ENCODE results near the gene DNAJA1. TPM values are rescaled to one million over a fixed set of nuclear protein-coding genes. Genes with fewer than 3 reads are reported as not detected.

DNAJA1 gene
- total and polyA plus RNA-seq, 5 donors from 2014 or later, result 82.4 to 214 (median 104) TPM

DNA sequence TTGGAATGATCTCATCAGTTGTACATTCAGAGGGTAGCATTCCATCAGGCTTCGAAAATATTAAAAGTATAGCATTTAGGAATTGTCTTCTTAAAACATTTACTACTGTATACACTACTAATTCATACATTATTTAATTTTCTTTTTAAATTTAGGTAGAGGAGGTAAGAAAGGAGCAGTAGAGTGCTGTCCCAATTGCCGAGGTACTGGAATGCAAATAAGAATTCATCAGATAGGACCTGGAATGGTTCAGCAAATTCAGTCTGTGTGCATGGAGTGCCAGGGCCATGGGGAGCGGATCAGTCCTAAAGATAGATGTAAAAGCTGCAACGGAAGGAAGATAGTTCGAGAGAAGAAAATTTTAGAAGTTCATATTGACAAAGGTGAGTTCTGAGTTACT, 5.2 kb downstream of the DNAJA1 start:
- Histone ChIP-seq H3K36me3 (ENCODE audit: control insufficient read depth, insufficient read depth, low read length) (peaks cover 78% of the 10 kb centered on the region), H3K9me3 (ENCODE audit: control insufficient read depth in 2 of 2, low read length in 2 of 2) (no peaks in the 10 kb centered on the region), H3K27me3 (ENCODE audit: control insufficient read depth, insufficient read depth, low read length) (no peaks in the 10 kb centered on the region), H3K4me1 (ENCODE audit: control insufficient read depth, insufficient read depth, low read length, poor library complexity, severe bottlenecking) (peaks cover 53% of the 10 kb centered on the region), H3K27ac (ENCODE audit: insufficient read depth, low read length, poor library complexity, severe bottlenecking) (peak overlapping the region; percentile 18), H3K4me3 (ENCODE audit: low read depth, low read length) (peak overlapping the region; percentile 61)
- Mint-ChIP-seq H3K27me3 (no peaks in the 10 kb centered on the region), H3K9me3 (no peaks in the 10 kb centered on the region), H3K4me1 (peaks cover 53 to 66% (median 60%) of the 10 kb centered on the region in 4 donors), H3K27ac (no peak overlapping the region), H3K36me3 (peaks cover 53% of the 10 kb centered on the region), H3K4me3 (no peak overlapping the region)
- DNase-seq (no peak), ATAC-seq (ENCODE audit: low read depth in 2 of 2) (no peak)

DNA sequence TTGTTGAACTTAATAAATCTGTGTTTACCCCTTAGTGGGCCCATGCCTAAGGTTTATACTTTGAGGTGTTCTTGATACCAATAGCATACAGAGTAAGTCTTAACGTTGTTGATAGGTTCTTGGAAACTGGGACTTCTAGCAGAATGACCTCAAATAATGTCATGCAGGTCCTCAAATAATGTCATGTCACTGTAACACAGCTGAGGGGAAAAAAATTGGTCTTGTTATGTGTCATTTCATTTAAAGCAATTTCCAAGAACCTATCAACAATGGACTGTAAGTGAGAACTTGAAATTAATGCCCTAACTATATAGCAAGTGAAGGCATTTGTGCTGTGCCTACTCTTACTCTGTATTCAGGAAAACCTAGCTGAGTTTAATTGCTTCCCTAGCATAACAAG, 7.2 kb downstream of the DNAJA1 start:
- Mint-ChIP-seq H3K36me3 (peaks cover 57% of the 10 kb centered on the region), H3K4me3 (peak overlapping the region in 1 of 4 donors; percentile 37), H3K27ac (peak overlapping the region in 2 of 3 donors; percentile 2 to 6), H3K27me3 (no peaks in the 10 kb centered on the region), H3K4me1 (peaks cover 48 to 53% (median 51%) of the 10 kb centered on the region in 4 donors), H3K9me3 (no peaks in the 10 kb centered on the region)
- Histone ChIP-seq H3K4me1 (ENCODE audit: control insufficient read depth, insufficient read depth, low read length, poor library complexity, severe bottlenecking) (peaks cover 40% of the 10 kb centered on the region), H3K36me3 (ENCODE audit: control insufficient read depth, insufficient read depth, low read length) (peaks cover 91% of the 10 kb centered on the region), H3K4me3 (ENCODE audit: low read depth, low read length) (no peak overlapping the region), H3K9me3 (ENCODE audit: control insufficient read depth in 2 of 2, low read length in 2 of 2) (no peaks in the 10 kb centered on the region), H3K27ac (ENCODE audit: insufficient read depth, low read length, poor library complexity, severe bottlenecking) (no peak overlapping the region), H3K27me3 (ENCODE audit: control insufficient read depth, insufficient read depth, low read length) (no peaks in the 10 kb centered on the region)
- DNase-seq, result no peak
- no peak for ATAC-seq (ENCODE audit: low read depth in 2 of 2)

DNA sequence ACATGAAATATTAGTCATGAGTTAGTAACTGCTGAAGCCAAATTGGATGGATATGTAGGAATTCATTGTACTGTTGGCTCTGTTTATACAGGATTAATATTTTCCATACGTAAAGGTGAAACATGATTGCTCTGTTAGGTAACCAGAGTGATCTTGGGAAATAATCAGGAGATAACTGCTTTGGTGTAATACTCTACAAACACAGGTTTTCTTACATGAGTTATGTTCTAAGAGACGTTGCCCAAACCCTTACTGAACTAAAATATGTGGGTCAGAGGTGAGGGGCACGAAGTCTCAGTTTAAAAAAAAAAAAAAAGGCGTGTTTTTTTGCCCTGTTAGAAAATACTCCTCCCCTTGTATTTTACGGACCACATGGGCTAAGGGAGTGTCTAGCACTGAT, 7.8 kb downstream of the DNAJA1 start:
- H3K27me3 ChIP-seq (ENCODE audit: control insufficient read depth, insufficient read depth, low read length), result no peaks in the 10 kb centered on the region
- no peak overlapping the region for H3K4me3 ChIP-seq (ENCODE audit: low read depth, low read length)
- DNase-seq, result no peak
- peak overlapping the region; percentile 2 to 36 (median 6) for H3K27ac Mint-ChIP-seq
- H3K4me3 Mint-ChIP-seq, result peak overlapping the region in 1 of 4 donors; percentile 37
- H3K4me1 Mint-ChIP-seq, result peaks cover 47 to 48% (median 48%) of the 10 kb centered on the region in 4 donors
- H3K36me3 ChIP-seq (ENCODE audit: control insufficient read depth, insufficient read depth, low read length), result peaks cover 95% of the 10 kb centered on the region
- H3K9me3 Mint-ChIP-seq, result no peaks in the 10 kb centered on the region
- H3K4me1 ChIP-seq (ENCODE audit: control insufficient read depth, insufficient read depth, low read length, poor library complexity, severe bottlenecking), result peaks cover 34% of the 10 kb centered on the region
- H3K36me3 Mint-ChIP-seq, result peaks cover 57% of the 10 kb centered on the region
- no peaks in the 10 kb centered on the region for H3K9me3 ChIP-seq (ENCODE audit: control insufficient read depth in 2 of 2, low read length in 2 of 2)
- H3K27ac ChIP-seq (ENCODE audit: insufficient read depth, low read length, poor library complexity, severe bottlenecking), result no peak overlapping the region
- no peak for ATAC-seq (ENCODE audit: low read depth in 2 of 2)
- no peaks in the 10 kb centered on the region for H3K27me3 Mint-ChIP-seq

DNA sequence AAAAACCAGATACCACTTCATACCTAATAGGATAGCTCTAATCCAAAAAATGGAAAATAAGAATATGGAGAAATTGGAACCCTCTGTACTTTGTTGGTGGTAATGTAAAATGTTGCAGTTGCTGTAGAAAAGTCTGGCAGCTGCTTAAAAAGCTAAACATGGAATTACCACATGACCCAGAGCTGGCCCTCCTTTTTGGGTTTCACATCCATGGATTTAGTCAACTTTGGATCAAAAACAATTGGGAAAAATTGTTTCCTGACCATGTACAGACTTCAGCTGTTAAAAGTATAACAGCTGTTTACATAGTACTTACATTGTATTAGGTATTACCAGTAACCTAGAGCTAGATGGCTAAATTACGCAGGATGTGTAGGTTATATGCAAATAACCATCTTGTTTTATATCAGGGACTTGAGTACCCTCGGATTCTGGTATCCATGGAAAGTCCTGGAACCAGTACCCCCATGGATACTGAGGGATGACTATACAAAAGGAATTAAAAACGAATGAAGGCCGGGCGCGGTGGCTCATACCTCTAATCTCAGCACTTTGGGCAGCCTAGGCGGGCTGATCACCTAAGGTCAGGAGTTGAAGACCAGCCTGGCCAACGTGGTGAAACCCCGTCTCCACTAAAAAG, 15.8 kb downstream of the DNAJA1 start:
- Mint-ChIP-seq H3K27me3 (no peaks in the 10 kb centered on the region), H3K36me3 (peaks cover 19% of the 10 kb centered on the region), H3K4me3 (no peak overlapping the region)

DNA sequence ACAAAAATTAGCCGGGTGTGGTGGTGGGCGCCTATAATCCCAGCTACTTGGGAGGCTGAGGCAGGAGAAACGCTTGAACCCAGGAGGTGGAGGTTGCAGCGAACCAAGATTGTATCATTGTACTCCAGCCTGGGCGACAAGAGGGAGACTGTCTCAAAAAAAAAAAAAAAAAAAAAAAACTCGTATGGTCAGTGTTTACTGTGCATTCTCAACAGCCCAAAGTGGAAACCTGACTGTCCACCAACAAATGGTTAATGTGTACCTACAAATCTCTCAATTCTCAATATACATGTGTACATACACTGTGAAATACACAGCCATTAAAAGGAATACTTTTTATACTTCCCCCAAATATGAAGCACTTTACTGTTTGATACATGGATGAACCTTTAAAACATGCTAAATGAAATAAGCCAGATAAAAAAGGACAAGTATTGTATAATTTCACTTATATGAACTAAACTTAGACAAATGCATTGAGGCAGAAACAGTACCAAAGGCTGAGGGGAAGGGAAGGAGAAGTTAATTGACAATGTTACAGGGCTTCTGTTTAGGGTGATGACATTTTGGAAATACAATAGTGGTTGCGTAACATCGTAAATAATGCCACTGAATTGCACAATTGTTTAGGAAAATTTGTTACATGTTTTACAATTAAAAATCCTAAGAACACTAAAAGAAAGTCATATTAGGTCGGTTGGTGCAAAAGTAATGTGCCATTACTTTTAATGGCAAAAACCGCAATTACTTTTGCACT, 16.5 kb downstream of the DNAJA1 start:
- DNase-seq (no peak), ATAC-seq (ENCODE audit: low read depth in 2 of 2) (no peak)
- Mint-ChIP-seq H3K27me3 (no peaks in the 10 kb centered on the region), H3K9me3 (no peaks in the 10 kb centered on the region), H3K4me1 (peaks cover 10 to 24% (median 19%) of the 10 kb centered on the region in 4 donors), H3K36me3 (peaks cover 17% of the 10 kb centered on the region), H3K4me3 (peak overlapping the region in 1 of 4 donors; percentile 0), H3K27ac (no peak overlapping the region)
- no peak overlapping the region for H3K4me3 ChIP-seq (ENCODE audit: low read depth, low read length)
- no peak overlapping the region for H3K27ac ChIP-seq (ENCODE audit: insufficient read depth, low read length, poor library complexity, severe bottlenecking)
- peaks cover 46% of the 10 kb centered on the region for H3K36me3 ChIP-seq (ENCODE audit: control insufficient read depth, insufficient read depth, low read length)
- peaks cover 11% of the 10 kb centered on the region for H3K4me1 ChIP-seq (ENCODE audit: control insufficient read depth, insufficient read depth, low read length, poor library complexity, severe bottlenecking)
- H3K9me3 ChIP-seq (ENCODE audit: control insufficient read depth in 2 of 2, low read length in 2 of 2), result no peaks in the 10 kb centered on the region
- no peaks in the 10 kb centered on the region for H3K27me3 ChIP-seq (ENCODE audit: control insufficient read depth, insufficient read depth, low read length)

More for the DNA sequence above, 15.8 kb downstream of the DNAJA1 start:
- peaks cover 14 to 24% (median 21%) of the 10 kb centered on the region in 4 donors for H3K4me1 Mint-ChIP-seq
- DNase-seq (no peak), ATAC-seq (ENCODE audit: low read depth in 2 of 2) (no peak)
- no peaks in the 10 kb centered on the region for H3K9me3 Mint-ChIP-seq
- Histone ChIP-seq H3K4me3 (ENCODE audit: low read depth, low read length) (no peak overlapping the region), H3K36me3 (ENCODE audit: control insufficient read depth, insufficient read depth, low read length) (peaks cover 47% of the 10 kb centered on the region), H3K27me3 (ENCODE audit: control insufficient read depth, insufficient read depth, low read length) (no peaks in the 10 kb centered on the region), H3K4me1 (ENCODE audit: control insufficient read depth, insufficient read depth, low read length, poor library complexity, severe bottlenecking) (peaks cover 11% of the 10 kb centered on the region), H3K27ac (ENCODE audit: insufficient read depth, low read length, poor library complexity, severe bottlenecking) (no peak overlapping the region), H3K9me3 (ENCODE audit: control insufficient read depth in 2 of 2, low read length in 2 of 2) (no peaks in the 10 kb centered on the region)
- H3K27ac Mint-ChIP-seq, result no peak overlapping the region

DNA sequence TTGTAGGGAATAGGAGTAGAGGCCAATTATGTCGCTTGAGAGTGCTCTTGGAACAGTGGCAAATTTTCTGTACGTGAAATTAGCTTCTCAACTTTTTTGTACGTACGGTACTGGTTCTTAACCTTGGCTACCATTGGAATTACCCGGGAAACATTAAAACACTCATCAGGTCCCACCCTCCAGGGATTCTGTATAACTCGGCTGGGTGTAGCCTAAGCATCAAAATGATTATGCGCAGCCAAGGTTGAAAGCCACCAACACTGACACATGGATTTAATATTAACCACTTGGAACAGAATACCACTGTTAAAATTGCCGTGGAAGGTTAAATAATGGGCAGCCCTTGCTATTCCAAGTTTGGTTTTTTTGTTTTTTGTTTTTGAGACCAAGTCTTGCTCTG, 17.4 kb downstream of the DNAJA1 start:
- Histone ChIP-seq H3K4me1 (ENCODE audit: control insufficient read depth, insufficient read depth, low read length, poor library complexity, severe bottlenecking) (peaks cover 11% of the 10 kb centered on the region), H3K27ac (ENCODE audit: insufficient read depth, low read length, poor library complexity, severe bottlenecking) (no peak overlapping the region), H3K4me3 (ENCODE audit: low read depth, low read length) (no peak overlapping the region), H3K36me3 (ENCODE audit: control insufficient read depth, insufficient read depth, low read length) (peaks cover 43% of the 10 kb centered on the region), H3K9me3 (ENCODE audit: control insufficient read depth in 2 of 2, low read length in 2 of 2) (no peaks in the 10 kb centered on the region), H3K27me3 (ENCODE audit: control insufficient read depth, insufficient read depth, low read length) (no peaks in the 10 kb centered on the region)
- ATAC-seq (ENCODE audit: low read depth in 2 of 2) (no peak), DNase-seq (no peak)
- Mint-ChIP-seq H3K27me3 (no peaks in the 10 kb centered on the region), H3K27ac (no peak overlapping the region), H3K4me3 (no peak overlapping the region), H3K4me1 (peaks cover 11 to 22% (median 19%) of the 10 kb centered on the region in 4 donors), H3K9me3 (no peaks in the 10 kb centered on the region), H3K36me3 (peaks cover 21% of the 10 kb centered on the region)

DNA sequence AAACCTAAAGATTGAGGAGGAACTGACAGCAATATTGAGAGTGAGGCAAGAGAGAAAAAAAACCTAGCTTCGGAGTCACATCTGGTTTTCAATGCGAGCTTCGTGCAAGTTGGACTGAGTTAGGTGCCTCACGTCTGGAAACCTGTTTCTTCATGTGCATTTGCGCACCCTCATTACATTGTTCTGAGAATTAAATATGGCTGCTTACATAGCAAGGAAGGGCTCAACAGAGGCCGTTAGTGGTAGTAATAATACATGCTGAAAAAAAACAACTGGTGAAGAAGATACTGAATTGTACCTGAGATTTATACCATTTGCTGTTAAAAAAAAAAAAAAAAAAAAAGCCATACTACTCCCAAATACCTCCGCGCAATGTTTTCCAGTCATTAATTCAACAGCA, 18.6 kb downstream of the DNAJA1 start:
- Mint-ChIP-seq H3K9me3 (no peaks in the 10 kb centered on the region), H3K27ac (peak overlapping the region; percentile 83 to 89 (median 84)), H3K4me3 (peak overlapping the region; percentile 61 to 96 (median 83)), H3K27me3 (no peaks in the 10 kb centered on the region), H3K36me3 (peaks cover 25% of the 10 kb centered on the region), H3K4me1 (peaks cover 14 to 22% (median 17%) of the 10 kb centered on the region in 4 donors)
- ATAC-seq (ENCODE audit: low read depth in 2 of 2), result no peak
- Histone ChIP-seq H3K4me1 (ENCODE audit: control insufficient read depth, insufficient read depth, low read length, poor library complexity, severe bottlenecking) (peaks cover 11% of the 10 kb centered on the region), H3K9me3 (ENCODE audit: control insufficient read depth in 2 of 2, low read length in 2 of 2) (no peaks in the 10 kb centered on the region), H3K36me3 (ENCODE audit: control insufficient read depth, insufficient read depth, low read length) (peaks cover 42% of the 10 kb centered on the region), H3K27me3 (ENCODE audit: control insufficient read depth, insufficient read depth, low read length) (no peaks in the 10 kb centered on the region), H3K4me3 (ENCODE audit: low read depth, low read length) (peak overlapping the region; percentile 78), H3K27ac (ENCODE audit: insufficient read depth, low read length, poor library complexity, severe bottlenecking) (peak overlapping the region; percentile 70)
- no peak for DNase-seq
